ENCODE measurements around the gene RALGAPA2.

- TF ChIP-seq CTCF (IDR thresholded peaks at IDR 0.05) = no peak
- TF ChIP-seq POLR2A (IDR thresholded peaks at IDR 0.05) = no peak
These were observed 221.8 kb downstream of the RALGAPA2 start for GRCh38 chr20:20490673-20491072.
